Measurements from ENCODE around the gene OCSTAMP. TPM values are rescaled to one million over a fixed set of nuclear protein-coding genes. Genes with fewer than 3 reads are reported as not detected.

The OCSTAMP gene
- polyA plus RNA-seq, 3 donors, result not detected

Other genes starting within 250 kb of the OCSTAMP start
- under 1 TPM in 1 of 3 donors, not detected in 2; 0.04 TPM for gene CDH22, start 242.2 kb downstream of the OCSTAMP start, polyA plus RNA-seq (ENCODE audit: insufficient read length in 3 of 3)
- 10 to 100 TPM; 60.7 to 68.7 (median 64.0) TPM for gene ELMO2, start 144.0 kb downstream of the OCSTAMP start, polyA plus RNA-seq (ENCODE audit: insufficient read length in 3 of 3)
- 10 to 100 TPM; 26.4 to 44.9 (median 33.6) TPM for gene ZNF334, start 37.1 kb downstream of the OCSTAMP start, polyA plus RNA-seq (ENCODE audit: insufficient read length in 3 of 3)
- gene SLC13A3, start 100.8 kb upstream of the OCSTAMP start, polyA plus RNA-seq (ENCODE audit: insufficient read length in 3 of 3), result 10 to 100 TPM; 17.4 to 24.8 (median 19.7) TPM
- 10 to 100 TPM; 14.5 to 18.2 (median 17.0) TPM for gene TP53RK, start 138.8 kb upstream of the OCSTAMP start, polyA plus RNA-seq (ENCODE audit: insufficient read length in 3 of 3)
- 10 to 100 TPM; 15.3 to 18.8 (median 16.8) TPM for gene SLC2A10, start 159.0 kb upstream of the OCSTAMP start, polyA plus RNA-seq (ENCODE audit: insufficient read length in 3 of 3)

All from renal cortex interstitium (tissue), 3 donors.